OCI-LY3 (cell line): ENCODE measurements around the gene ALKBH5.

ENCODE experiments used
- EZH2phosphoT487 ChIP-seq: fragments of 200-600 bp; shearing (Covaris generic); IDR thresholded peaks from 2 replicates; pipeline ENCODE4 v1.6.1; 2018; ENCODE audit warnings: antibody characterized with exemption, mixed run types, low read depth
- TF ChIP-seq, protein P1 (sequence below): fragments of 200-600, 300-600 bp; sonication (generic); IDR thresholded peaks from 2 replicates; pipeline ENCODE4 v1.5.1; 2014; ENCODE audit warnings: antibody characterized with exemption, low read length, low read depth

DNA sequence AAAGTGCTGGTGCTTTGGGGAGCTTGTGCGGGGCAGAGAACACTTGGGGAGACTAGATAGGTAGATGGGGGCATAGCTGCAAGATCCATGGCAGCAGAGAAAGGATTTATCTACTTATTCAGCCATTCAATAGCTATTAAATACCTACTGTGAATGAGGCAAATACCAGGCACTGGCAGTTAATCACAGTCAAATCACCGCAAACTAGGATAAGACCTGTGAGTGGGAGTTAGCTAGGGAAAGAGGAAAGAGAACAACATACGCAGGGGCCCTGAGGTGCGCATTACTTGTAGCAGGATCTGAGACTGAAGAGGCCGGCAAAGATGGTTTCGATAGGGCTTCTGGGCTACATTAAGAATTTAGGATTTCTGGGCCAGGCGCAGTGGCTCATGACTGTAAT, 3.8 kb upstream of the ALKBH5 start:
- TF ChIP-seq, protein P1, sequence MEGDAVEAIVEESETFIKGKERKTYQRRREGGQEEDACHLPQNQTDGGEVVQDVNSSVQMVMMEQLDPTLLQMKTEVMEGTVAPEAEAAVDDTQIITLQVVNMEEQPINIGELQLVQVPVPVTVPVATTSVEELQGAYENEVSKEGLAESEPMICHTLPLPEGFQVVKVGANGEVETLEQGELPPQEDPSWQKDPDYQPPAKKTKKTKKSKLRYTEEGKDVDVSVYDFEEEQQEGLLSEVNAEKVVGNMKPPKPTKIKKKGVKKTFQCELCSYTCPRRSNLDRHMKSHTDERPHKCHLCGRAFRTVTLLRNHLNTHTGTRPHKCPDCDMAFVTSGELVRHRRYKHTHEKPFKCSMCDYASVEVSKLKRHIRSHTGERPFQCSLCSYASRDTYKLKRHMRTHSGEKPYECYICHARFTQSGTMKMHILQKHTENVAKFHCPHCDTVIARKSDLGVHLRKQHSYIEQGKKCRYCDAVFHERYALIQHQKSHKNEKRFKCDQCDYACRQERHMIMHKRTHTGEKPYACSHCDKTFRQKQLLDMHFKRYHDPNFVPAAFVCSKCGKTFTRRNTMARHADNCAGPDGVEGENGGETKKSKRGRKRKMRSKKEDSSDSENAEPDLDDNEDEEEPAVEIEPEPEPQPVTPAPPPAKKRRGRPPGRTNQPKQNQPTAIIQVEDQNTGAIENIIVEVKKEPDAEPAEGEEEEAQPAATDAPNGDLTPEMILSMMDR = no peak
- no peak for TF ChIP-seq EZH2phosphoT487
